Stimulated activated CD8-positive, alpha-beta memory T cell treated with anti-CD3 and anti-CD28 coated beads, Interleukin-4, amount 100 ng/mL, for 4 hours (primary cell): ENCODE measurements around the gene TRIM44.
"Not testable (repeated sequence)": the region's sequence is repeated elsewhere in the genome, so short reads cannot be mapped to it uniquely, and the experiment has no call there.

Experiments
- DNase-seq, 2 donors: peaks; one replicate each; pipeline ENCODE4 v3.0.0-alpha.2; 2020; ENCODE audit warnings: low read depth in 2 of 2, low spot score in 1 of 2

Gene TRIM44

DNA sequence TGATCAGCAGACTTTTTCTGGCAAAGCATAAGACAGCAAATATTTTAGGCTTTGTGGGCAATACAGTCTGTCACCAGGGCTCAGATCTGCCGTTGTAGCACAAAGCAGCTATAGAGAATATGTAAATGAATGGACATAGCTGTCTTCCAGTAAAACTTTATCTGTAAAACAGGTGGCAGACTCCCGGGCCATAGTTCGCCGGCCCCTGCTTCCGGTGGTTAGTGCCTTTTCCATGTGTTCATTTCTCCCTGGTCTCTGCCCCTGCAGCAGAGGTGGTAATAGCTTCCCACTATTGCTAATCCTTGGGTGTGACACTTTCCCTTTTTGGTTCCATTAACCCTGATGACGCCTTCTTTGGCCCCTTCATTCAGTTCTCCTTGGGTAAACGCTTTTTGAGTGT, 187.6 kb downstream of the TRIM44 start:
- DNase-seq: no peak

DNA sequence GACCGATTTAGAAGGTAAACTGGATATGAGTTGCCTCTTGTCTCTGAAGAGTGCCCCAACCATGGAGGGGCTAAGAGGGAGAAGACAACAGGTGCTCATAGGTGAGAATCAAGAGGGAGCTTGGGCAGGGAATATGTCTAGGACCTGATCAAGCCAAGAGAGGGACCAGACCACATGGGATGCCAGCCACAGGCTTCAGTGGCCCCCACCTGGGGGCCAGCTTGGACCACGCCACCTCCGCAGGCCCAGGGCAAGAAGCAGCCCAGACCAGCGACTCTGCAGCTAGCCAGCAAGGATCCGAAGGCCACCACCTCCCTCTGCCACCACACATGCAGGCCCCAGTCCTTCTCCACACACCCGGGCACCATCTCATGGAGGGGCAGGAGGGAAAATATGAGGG, 188.8 kb downstream of the TRIM44 start:
- DNase-seq: no peak

DNA sequence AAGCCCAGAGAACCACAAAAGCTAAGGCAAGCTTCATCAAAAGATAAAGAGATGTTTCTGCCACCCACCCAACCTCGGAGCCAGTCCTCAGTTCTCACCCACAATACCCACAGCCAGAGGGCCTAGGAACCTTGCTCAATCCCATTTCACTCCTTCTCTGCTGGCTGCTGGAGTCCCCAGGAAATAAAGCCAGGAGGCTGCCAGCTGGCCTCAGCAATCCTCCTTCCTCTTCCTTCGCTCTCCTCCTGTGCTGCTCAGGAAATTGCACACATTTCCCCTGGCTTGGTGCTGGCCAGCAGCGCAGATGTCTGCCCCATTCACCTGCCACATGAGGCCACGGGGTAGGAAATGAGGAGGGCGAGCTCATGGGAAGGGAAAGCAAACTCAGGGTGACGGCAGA, 189.5 kb downstream of the TRIM44 start:
- no peak for DNase-seq

DNA sequence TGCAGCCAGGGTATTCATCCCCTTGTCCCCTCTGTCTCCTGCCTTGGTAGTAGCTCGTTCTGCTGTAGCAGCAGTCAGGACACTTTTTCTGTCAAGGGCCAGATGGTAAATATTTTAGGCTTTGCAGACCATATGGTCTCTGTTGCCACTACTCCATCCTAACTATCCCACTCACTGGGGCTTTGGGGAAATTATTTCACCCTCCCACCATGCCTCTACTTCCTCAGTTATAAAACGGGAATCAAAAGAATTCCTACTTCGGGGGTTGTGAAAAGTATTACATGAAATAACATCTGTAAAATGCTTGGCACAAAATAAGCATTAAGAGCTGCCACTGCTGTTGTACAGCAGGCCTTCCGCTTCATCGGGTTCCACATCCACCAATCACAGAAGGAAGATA, 191.4 kb downstream of the TRIM44 start:
- DNase-seq: no peak

DNA sequence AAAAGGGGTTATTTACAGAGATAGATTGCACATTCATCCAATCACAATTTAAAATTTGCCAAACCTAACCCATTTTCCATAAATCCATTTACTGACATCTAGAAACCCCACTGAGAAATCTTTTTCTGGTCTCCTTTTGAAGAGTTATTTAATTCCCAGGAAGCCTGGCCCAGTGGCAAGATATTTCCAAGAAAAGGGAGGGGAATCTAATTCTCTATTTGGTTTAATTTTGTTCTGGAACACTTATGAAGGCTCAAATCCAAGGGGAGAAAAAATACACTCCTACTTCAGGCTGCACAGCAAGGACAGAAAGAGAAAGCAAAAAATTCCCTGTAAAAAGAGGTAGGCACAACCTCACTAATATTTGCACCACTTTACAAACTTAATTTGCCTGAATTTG, 193.1 kb downstream of the TRIM44 start:
- DNase-seq: no peak

DNA sequence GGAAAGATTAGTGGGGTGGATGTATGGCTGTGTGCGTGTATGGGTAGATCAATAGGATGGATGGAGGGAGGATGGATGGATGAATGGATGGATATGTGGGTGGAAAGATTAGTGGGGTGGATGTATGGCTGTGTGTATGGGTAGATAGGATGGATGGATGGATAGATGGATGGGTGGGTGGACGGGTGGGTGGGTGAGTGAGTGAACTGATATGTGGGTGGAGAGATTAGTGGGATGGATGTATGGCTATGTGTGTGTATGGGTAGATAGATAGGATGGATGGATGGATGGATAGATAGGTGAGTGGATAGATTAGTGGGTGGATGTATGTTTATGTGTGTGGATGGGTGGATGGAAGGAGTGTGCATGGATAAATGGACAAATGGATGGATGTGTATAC, 193.7 kb downstream of the TRIM44 start:
- DNase-seq: no peak

DNA sequence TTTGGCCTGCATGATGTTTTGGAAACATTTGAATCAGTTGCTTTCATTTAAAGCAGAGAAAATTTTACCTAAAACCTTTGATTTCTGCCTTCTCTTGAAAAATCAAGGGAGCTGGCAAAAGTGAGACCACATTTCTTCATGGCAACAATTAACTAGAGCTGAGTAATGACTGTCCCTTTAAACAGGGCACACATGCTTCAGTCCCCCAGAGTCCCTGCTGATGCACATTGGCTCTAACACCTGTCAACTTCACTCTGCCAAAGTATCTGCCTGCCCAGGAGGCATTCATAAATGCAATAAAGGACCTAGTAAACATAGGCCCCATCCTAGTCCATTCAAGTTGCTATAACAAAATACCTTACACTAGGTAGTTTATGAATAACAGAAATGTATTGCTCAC, 194.2 kb downstream of the TRIM44 start:
- DNase-seq: no peak

DNA sequence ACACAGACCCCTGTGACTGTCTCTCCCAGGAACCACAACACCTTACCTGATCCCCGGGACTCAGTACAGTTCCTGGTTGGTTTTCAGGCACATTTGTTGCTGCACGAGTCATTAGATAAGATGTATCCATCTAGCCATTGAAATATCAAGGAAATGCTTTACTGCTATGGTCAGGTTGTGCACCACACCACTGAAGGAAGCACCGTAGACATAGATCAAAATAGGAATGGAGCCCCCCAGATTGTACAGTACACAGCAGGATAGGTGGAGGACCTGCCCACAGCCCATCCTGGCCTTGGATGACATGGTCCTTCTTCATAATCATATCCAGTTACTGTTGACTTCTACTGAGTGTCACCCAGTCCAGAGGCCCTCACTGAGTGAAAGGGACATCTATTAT, 195.3 kb downstream of the TRIM44 start:
- no peak for DNase-seq

DNA sequence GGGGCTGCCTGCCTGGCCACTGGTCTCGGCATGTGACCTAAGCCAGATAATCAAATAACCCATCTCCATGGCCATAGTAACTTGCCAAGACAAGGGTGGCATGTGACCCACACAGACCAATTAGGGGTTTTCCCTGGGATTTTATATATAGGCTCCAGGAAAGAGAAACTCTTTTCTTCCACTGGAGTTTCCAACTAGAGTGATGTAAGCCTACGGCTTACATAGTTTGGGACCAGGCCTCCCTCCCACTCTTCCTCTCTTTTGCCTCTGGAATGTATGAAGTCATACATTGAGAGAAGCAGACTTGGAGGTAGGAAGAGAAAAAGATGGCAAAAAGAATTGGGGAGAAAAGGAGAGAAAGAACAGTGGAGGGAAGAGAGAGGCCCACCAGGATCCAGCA, 196.7 kb downstream of the TRIM44 start:
- DNase-seq: no peak

DNA sequence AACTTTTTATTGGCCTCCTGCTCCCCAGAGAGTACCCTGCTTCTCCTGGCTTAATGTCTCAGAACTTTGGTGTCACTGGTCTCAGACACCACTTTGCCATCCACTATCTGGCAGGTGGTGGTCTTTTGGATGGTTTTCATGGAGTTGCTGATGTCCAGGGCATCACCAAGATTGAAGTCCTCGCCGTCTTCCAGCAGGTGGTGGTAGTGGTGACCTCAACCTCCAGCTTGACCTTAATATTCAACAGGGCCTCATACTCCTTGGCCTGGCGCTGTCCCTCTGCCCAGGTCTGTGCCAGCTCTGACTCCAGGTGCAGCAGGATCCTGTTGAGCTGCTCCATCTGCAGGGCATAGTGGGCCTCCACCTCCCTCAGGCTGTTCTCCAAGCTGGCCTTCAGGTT, 197.6 kb downstream of the TRIM44 start:
- DNase-seq: not testable (repeated sequence)

DNA sequence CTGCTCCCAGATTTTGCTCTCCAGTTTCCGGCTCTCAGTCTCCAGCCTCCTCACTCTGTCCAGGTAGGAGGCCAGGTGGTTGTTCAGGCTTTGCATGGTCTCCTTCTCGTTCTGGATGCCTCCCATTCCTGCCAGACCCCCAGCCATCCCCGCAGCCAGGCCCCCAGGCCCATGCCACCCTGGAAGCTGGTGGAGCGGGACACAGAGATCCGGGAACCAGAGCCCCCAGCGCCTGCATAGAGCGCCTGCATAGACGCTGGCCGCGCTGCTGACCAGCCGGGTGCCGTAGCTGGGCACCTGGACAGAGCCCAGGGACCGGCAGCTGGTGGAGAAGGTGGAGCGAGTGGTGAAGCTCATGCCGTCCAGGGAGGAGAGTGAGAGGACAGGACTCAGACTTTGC, 198.6 kb downstream of the TRIM44 start:
- no peak for DNase-seq

DNA sequence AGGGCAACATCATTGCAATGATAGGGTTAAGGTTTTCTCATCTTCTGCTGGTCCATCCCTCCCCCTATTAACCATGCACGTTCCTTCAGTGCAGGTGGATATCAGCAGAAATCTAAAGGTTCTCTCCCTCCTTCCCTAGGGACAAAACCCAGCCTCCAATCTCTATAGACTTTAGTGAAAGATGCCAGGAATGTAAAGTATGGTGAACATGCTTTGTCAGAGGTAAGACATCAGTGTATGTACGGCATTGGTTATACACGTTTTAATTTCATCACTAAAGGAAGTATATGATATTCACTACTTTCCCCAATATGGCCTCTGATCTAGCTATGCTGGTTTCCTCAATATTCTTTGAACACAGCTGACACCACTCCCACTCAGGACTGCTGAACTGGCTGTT, 200.1 kb downstream of the TRIM44 start:
- DNase-seq: no peak

DNA sequence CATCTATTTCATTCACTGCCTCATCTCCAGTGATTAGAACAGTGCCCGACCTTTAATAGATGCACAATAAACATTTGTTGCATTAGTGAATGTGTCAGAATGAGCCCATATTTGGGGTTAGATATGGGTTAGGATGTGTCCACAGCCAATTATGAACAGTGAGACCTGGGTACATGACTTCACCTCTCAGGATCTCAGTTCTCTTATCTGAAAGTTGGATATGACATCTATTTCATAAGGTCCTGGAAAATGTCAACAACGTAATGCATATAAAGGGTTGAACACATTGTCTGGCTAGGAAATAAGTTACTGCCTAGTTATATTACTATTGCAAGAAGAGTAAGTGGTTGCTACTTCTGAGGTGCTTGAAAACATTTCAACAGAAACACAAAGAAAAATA, 201.6 kb downstream of the TRIM44 start:
- no peak for DNase-seq

DNA sequence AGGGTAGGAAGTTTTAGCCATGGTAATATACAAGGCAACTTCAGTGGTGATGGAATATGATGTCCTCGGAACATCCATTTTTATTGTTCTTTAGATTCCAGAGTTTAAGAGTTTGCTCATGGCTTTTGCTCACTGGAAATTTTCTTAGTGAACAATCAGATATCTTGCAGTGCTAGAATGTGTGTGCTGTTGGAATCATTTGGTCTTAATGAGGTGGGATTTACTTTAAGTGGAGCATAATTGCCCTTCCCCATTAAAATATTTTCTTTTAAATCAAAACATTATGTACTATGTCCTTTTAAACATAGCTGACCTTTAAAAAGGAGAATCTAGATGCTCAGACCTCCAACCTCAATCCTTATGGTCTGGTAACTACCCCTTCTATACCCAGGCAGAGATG, 204.0 kb downstream of the TRIM44 start:
- DNase-seq: no peak
